Upper lobe of right lung (tissue), 1 donor: Measurements from ENCODE around the gene ATP10D. TPM values are rescaled to one million over a fixed set of nuclear protein-coding genes. Genes with fewer than 3 reads are reported as not detected.

Experiments
- ATAC-seq: fragments of 200-7000 bp; cut with Tn5 transposase; one replicate; pipeline ENCODE4 v1.9.1; 2020; ENCODE audit warnings: mild to moderate bottlenecking, moderate library complexity
- DNase-seq: peaks from one replicate; pipeline ENCODE4 v3.0.0-alpha.2; 2020
- H3K27ac ChIP-seq: fragments of 200-600 bp; one replicate; pipeline ENCODE4 v1.8.0; 2022
- H3K27me3 ChIP-seq: fragments of 200-600 bp; one replicate; pipeline ENCODE4 v1.8.0; 2022; ENCODE audit warnings: mild to moderate bottlenecking
- H3K36me3 ChIP-seq: fragments of 200-600 bp; one replicate; pipeline ENCODE4 v1.8.0; 2022
- H3K4me1 ChIP-seq: fragments of 200-600 bp; one replicate; pipeline ENCODE4 v1.8.0; 2022
- H3K4me3 ChIP-seq: fragments of 200-600 bp; one replicate; pipeline ENCODE4 v1.8.0; 2022; ENCODE audit warnings: mild to moderate bottlenecking
- H3K9me3 ChIP-seq: fragments of 200-600 bp; one replicate; pipeline ENCODE4 v1.8.0; 2022
- intact Hi-C: fragments of 100-400 bp; cut with DNase I; formaldehyde crosslinking; loops from one replicate; pipeline ENCODE4 v1.11.0; 2022
- total RNA-seq: library from RNA; stranded (reverse); fragmentation: NEBNext Ultra II Directional; extraction: Animal tissue kit (Norgen Biotek cat#: 25700); gene quantifications from one replicate; pipeline ENCODE4 v1.2.1, GENCODE V29; 2021
- TF ChIP-seq, protein P1 (sequence below): fragments of 200-600 bp; IDR thresholded peaks from one replicate; pipeline ENCODE4 v1.8.0; 2022; ENCODE audit warnings: antibody characterized with exemption
- donor health status: DM: no; HTN: yes; CAD: no; lungs with severe emphysema.

Gene ATP10D
- total RNA-seq, 1 donor from 2014 or later: 35.8 TPM

DNA sequence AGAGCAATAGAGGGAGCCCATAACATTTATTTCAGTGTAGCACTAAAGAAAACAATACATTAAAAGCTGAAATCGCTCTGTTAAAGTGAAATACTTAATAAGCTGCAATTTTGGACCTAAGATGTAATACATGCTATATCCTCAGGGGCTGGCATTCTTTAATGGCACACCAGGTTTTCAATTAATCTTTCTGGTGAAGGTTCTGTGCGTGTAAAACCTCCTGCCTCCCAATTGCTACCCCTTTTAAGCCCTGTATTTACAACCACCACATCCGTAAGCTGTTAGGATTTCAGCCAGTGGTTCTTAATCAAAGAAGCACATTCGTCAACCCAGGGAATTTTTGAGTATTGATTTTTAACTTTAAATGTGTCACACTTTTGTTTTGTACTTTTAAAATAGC, 14.0 kb upstream of the ATP10D start:
- intact Hi-C loops: no loop called here
- Histone ChIP-seq H3K9me3 (no peaks in the 10 kb centered on the region), H3K27ac (no peak overlapping the region), H3K4me3 (no peak overlapping the region), H3K27me3 (no peaks in the 10 kb centered on the region), H3K36me3 (no peaks in the 10 kb centered on the region), H3K4me1 (no peaks in the 10 kb centered on the region)
- DNase-seq: no peak
- TF ChIP-seq, protein P1, sequence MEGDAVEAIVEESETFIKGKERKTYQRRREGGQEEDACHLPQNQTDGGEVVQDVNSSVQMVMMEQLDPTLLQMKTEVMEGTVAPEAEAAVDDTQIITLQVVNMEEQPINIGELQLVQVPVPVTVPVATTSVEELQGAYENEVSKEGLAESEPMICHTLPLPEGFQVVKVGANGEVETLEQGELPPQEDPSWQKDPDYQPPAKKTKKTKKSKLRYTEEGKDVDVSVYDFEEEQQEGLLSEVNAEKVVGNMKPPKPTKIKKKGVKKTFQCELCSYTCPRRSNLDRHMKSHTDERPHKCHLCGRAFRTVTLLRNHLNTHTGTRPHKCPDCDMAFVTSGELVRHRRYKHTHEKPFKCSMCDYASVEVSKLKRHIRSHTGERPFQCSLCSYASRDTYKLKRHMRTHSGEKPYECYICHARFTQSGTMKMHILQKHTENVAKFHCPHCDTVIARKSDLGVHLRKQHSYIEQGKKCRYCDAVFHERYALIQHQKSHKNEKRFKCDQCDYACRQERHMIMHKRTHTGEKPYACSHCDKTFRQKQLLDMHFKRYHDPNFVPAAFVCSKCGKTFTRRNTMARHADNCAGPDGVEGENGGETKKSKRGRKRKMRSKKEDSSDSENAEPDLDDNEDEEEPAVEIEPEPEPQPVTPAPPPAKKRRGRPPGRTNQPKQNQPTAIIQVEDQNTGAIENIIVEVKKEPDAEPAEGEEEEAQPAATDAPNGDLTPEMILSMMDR: no peak
- ATAC-seq: no peak

DNA sequence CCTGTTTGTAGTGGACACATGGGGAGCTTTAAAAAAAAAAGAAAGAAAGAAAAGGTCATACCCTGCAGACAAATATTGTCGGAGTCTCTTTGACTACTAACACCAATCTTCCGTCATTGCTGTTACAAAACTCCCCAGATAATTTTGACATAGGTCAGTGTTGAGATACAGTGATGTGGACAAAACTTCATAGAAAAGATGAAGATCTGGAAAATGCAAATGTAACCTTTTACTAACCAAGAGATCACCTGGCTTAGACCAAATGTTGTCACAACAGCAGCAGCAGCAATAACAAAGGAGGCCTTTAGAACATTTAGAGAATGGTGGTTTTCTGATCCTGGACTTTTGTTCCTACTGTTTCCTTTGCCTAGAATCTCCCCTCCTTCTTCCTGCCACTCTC, 13.5 kb upstream of the ATP10D start:
- Histone ChIP-seq H3K4me3 (no peak overlapping the region), H3K27ac (no peak overlapping the region), H3K27me3 (no peaks in the 10 kb centered on the region), H3K4me1 (no peaks in the 10 kb centered on the region), H3K9me3 (no peaks in the 10 kb centered on the region), H3K36me3 (no peaks in the 10 kb centered on the region)
- DNase-seq (no peak), ATAC-seq (no peak)
- TF ChIP-seq, protein P1: no peak
- intact Hi-C loops: no loop called here

DNA sequence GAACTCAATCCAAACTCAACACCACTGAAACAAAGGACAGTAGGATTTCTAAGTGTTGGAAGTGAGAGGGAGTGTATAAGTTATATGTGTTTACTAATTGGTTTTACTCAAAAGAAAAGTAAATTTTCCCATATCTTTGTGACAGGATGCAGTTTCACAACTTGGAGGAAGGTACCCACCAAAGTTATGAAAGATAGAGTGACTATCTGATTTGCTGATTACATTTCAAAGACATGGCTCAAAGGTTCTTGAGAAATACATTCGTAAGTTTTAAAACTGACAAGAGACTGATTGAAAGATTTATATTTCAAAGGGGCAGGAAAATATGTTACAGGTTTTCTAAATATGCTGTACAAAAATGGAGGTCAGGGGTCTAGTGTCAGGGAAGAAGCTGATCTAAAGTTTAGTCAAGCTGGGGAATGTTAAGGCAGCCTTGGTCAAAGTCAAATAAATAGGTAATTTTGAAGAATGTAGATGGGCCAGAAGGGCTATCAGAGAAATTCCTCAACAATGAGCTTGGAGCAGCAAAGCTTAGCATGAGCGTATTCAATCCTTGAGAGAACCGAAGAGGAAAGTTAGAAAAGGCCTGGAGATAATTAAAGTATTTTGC, 11.8 kb upstream of the ATP10D start:
- intact Hi-C loops: no loop called here
- no peak overlapping the region for H3K4me3 ChIP-seq
- TF ChIP-seq, protein P1: no peak
- H3K27me3 ChIP-seq: no peaks in the 10 kb centered on the region
- H3K36me3 ChIP-seq: no peaks in the 10 kb centered on the region
- DNase-seq (no peak), ATAC-seq (no peak)
- no peaks in the 10 kb centered on the region for H3K4me1 ChIP-seq
- no peaks in the 10 kb centered on the region for H3K9me3 ChIP-seq
- no peak overlapping the region for H3K27ac ChIP-seq

DNA sequence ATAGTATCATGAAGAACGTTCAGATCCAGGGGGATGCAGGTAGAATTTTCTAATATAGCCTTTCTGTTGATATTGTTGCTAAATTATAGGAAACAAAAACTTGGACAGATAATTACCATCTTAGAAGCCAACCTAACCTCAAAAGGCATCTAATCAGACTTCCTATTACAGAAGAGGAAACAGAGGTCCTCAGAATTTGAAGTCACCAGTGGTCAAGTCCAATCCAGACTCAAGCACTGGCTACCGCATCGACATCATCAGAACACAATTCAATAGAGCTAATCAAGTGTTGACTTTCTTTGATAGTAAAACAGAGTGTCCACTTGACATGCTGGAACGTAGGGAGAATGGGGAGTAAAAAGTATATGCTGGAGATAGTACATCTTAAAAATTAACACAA, 10.3 kb upstream of the ATP10D start:
- H3K36me3 ChIP-seq: no peaks in the 10 kb centered on the region
- TF ChIP-seq, protein P1: no peak
- intact Hi-C loops: no loop called here
- no peak overlapping the region for H3K27ac ChIP-seq
- H3K9me3 ChIP-seq: no peaks in the 10 kb centered on the region
- no peaks in the 10 kb centered on the region for H3K27me3 ChIP-seq
- ATAC-seq (no peak), DNase-seq (no peak)
- H3K4me1 ChIP-seq: no peaks in the 10 kb centered on the region
- H3K4me3 ChIP-seq: no peak overlapping the region

DNA sequence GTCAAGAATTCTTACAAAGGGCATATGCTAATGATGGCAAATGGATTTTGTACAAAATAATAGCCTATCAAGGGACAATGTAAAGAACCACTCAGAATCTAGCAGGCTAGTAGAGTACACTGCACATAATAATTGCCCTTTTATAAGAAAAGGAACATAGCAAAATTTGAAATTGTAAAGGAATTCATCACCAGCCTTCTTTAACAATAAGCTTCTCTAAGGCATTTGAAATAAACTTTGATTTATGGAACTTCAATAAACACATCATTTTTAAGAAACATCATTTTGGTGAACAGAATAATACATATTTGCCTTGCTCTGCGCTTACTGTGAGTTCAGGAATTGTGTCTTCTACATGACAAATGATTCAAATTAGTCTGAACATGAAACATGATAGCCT, 9.7 kb upstream of the ATP10D start:
- TF ChIP-seq, protein P1: no peak
- ATAC-seq (no peak), DNase-seq (no peak)
- Histone ChIP-seq H3K4me3 (no peak overlapping the region), H3K9me3 (no peaks in the 10 kb centered on the region), H3K27ac (no peak overlapping the region), H3K36me3 (no peaks in the 10 kb centered on the region), H3K4me1 (no peaks in the 10 kb centered on the region), H3K27me3 (no peaks in the 10 kb centered on the region)
- intact Hi-C loops: no loop called here

DNA sequence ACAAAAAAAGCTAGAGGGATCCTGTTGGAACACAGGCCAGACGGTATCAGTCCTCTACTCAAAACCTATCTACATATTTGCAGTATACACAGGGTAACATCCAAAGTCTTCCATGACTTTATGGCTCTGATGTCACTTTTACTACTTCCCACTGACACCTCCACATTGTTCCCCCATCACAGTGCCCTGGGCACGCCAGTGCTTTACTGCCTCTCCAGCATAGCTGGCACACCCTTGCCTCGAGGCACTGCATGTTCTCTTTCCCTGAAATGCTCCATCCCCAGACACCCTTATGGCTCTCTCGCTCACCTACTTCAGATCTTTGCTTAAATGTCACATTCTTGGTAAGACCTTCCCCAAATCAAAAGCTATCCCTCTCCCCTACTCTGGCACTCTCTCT, 6.3 kb upstream of the ATP10D start:
- DNase-seq (no peak), ATAC-seq (no peak)
- Histone ChIP-seq H3K36me3 (no peaks in the 10 kb centered on the region), H3K4me3 (no peak overlapping the region), H3K27ac (no peak overlapping the region), H3K27me3 (no peaks in the 10 kb centered on the region), H3K9me3 (no peaks in the 10 kb centered on the region), H3K4me1 (no peaks in the 10 kb centered on the region)
- TF ChIP-seq, protein P1: no peak
- intact Hi-C loops: no loop called here
